GM10847 (cell line): ENCODE data around the gene RTN4IP1.

Source experiments
- POLR2A ChIP-seq: IDR thresholded peaks from 2 replicates; pipeline ENCODE4 v1.6.1; 2011; ENCODE audit not compliant: insufficient read length; ENCODE audit errors: extremely low read depth

Gene RTN4IP1

GRCh38 chr6:106540907-106541306 is 88.4 kb downstream of the RTN4IP1 start:
- TF ChIP-seq POLR2A: no peak

DNA sequence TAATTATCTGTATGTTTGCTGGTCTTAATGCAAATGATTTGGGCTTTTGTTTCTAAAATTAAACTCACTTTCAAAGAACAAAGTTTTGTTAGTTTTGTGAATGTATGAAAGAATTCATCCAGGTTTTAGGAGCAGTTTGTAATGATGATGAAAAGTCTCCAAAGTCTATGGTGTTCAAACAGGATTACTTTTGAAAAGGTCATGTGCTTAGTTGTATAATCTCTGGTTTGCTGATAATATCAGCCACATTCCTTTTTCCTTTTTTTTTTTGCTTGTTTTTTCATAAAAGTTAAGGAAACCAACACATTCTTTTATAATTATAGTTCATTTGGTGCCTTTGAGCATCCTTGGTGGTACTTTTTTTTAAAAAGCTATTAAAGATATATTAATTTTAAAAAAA is 88.9 kb downstream of the RTN4IP1 start:
- no peak for TF ChIP-seq POLR2A

- no peak for TF ChIP-seq POLR2A
Observed at GRCh38 chr6:106539936-106540335, 89.4 kb downstream of the RTN4IP1 start.

DNA sequence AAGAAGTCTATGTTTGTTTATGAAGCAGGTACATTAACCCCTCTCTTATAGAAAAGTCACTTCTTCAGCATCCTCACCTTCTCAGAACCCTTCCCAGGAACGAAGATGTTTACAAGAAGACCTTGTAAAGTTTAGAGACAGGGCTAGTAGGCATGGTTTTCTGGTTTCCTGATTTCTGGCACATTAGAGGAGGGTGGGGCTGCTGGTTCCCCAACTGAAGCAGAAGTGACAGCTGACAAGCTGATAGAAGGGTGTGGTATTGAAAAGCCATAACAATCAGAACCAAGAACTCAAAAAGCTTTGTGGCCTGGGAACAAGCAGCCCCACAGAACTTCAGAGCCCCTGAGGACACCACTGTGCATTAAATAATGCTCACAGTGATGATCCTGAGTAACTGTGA is 91.2 kb downstream of the RTN4IP1 start:
- no peak for TF ChIP-seq POLR2A

- TF ChIP-seq POLR2A: no peak
Observed at GRCh38 chr6:106537662-106538061, 91.6 kb downstream of the RTN4IP1 start.

DNA sequence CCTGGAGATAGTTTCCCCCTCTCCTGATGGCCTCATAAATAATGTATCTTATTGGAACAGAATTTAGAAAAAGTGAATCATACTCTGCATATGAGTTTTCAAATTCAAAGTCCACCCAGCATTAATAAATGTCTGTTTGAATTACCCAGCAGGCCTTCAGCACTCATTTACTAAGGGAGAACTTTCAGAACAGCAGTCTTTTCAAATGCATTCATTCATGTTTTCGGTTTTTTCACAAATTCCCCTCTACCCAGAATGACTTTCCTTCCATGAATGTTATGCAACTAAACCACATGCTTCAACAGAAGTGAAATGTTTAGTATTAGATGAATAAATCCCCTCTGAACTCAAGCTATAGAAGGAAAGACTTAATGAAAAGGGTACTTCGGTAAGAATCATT is 92.4 kb downstream of the RTN4IP1 start:
- TF ChIP-seq POLR2A: no peak

- TF ChIP-seq POLR2A: no peak
Observed at GRCh38 chr6:106536357-106536756, 92.9 kb downstream of the RTN4IP1 start.

- TF ChIP-seq POLR2A: no peak
Observed at GRCh38 chr6:106535012-106535411, 94.3 kb downstream of the RTN4IP1 start.

DNA sequence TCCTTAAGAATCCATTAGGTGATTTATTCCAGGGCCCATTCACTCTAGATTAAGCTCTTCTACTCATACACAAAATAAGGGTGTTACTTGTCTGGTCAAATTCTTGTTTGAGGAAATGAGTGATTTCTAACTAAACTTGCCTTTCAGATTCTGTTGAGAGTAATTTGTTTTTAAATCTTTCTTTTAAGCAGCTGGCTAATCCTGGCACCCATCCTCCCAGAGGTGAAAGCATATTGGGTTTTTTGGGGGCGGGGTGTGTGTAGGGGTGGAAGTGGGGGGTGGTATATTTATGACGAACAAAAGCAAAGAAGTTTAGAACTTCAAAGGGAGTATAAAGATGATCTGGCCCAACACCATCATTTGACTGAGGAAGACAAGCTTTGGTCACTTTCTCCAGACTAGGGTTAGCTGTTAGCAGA is 94.7 kb downstream of the RTN4IP1 start:
- TF ChIP-seq POLR2A: no peak

- TF ChIP-seq POLR2A: no peak
Observed at GRCh38 chr6:106534004-106534403, 95.3 kb downstream of the RTN4IP1 start.

- TF ChIP-seq POLR2A: no peak
Observed at GRCh38 chr6:106533054-106533453, 96.2 kb downstream of the RTN4IP1 start.

DNA sequence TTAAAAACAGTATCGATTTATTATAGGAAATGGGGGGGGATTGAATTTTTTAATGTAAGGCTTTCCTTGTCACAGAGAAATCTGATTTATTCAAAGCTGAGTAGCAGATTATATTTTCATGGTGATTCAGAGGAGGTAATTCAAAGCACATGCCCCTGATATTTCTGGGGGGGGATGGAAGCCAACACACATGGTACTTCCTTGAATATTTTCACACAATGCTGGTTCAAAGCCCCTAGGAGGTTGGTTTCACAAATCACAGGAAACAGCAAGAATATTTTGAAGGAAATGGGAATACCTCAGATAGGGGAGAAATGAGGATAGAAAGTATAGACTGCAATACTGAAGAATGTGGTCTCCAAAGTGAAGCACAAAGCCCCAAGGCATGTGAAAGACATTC is 98.8 kb downstream of the RTN4IP1 start:
- TF ChIP-seq POLR2A: no peak

GRCh38 chr6:106530026-106530425 is 99.3 kb downstream of the RTN4IP1 start:
- no peak for TF ChIP-seq POLR2A

DNA sequence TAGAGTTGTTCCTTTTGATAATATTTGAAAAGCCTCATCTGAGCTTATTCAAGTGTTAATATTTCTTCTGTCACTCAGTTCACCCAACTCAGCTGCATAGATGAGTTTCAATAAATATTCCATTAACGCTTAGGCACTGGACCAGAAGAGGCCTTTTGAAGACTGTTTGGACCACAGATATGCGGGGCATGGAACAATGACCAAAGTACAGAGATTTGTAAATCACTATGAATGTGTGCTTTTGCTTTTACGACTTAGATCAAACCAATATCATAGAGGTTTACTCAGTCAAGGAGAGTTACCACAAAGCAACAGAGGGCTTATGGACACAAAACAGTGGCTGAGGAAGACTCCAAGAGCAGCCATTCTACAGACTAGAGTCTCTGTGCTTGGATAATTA is 99.9 kb downstream of the RTN4IP1 start:
- TF ChIP-seq POLR2A: no peak

GRCh38 chr6:106528521-106528920 is 100.8 kb downstream of the RTN4IP1 start:
- TF ChIP-seq POLR2A: no peak

- TF ChIP-seq POLR2A: no peak
Observed at GRCh38 chr6:106527979-106528378, 101.3 kb downstream of the RTN4IP1 start.

GRCh38 chr6:106527117-106527516 is 102.2 kb downstream of the RTN4IP1 start:
- TF ChIP-seq POLR2A: no peak

- TF ChIP-seq POLR2A: no peak
Observed at GRCh38 chr6:106525882-106526275, 103.4 kb downstream of the RTN4IP1 start.
